Testis (tissue), 3 donors: ENCODE data around the gene TNPO2. TPM values are rescaled to one million over a fixed set of nuclear protein-coding genes. Genes with fewer than 3 reads are reported as not detected.
"Not testable (repeated sequence)": the region's sequence is repeated elsewhere in the genome, so short reads cannot be mapped to it uniquely, and the experiment has no call there.

Experiments used
- DNase-seq: peaks from one replicate; pipeline ENCODE4 v3.0.0-alpha.2; 2019
- H3K27ac ChIP-seq, 2 donors: fragments of 200-600 bp; sonication (generic); one replicate each; pipeline ENCODE4 v1.5.1; 2019
- H3K27me3 ChIP-seq: fragments of 200-600 bp; sonication (generic); one replicate; pipeline ENCODE4 v1.5.1; 2019
- H3K36me3 ChIP-seq: fragments of 200-600 bp; sonication (generic); one replicate; pipeline ENCODE4 v1.5.1; 2017; ENCODE audit warnings: low read depth; ENCODE audit errors: missing control alignments
- H3K4me1 ChIP-seq: fragments of 200-600 bp; sonication (generic); one replicate; pipeline ENCODE4 v1.5.1; 2019
- H3K4me3 ChIP-seq, 2 donors: fragments of 200-600 bp; sonication (generic); one replicate each; pipeline ENCODE4 v1.5.1; 2017 to 2019
- H3K9me3 ChIP-seq: fragments of 200-600 bp; sonication (generic); one replicate; pipeline ENCODE4 v1.5.1; 2017
- POLR2A ChIP-seq: fragments of 450-650 bp; IDR thresholded peaks from one replicate; pipeline ENCODE4 v1.6.1; 2017; ENCODE audit warnings: antibody characterized with exemption, mild to moderate bottlenecking, moderate library complexity
- WGBS, 2 donors: methylation state at CpG; one replicate each; pipeline ENCODE4 v1.1.5; 2018; 5-methylcytosine and 5-hydroxymethylcytosine counted together
- intact Hi-C: fragments of 100-400 bp; cut with DNase I; formaldehyde crosslinking; loops from one replicate; pipeline ENCODE4 v1.15.1; 2023; ENCODE audit warnings: low total_unique reads
- polyA plus RNA-seq: library from polyadenylated mRNA; stranded (reverse); fragments of 350-450 nt; fragmentation: Illumina TruSeq; extraction: RNeasy Lipid Tissue Mini Kit (QIAGEN cat#74804); gene quantifications from one replicate; pipeline ENCODE4 v1.2.3, GENCODE V29; 2014; ENCODE audit warnings: low read depth, low replicate concordance; ENCODE audit not compliant: insufficient read depth
- total RNA-seq, 2 donors: library from RNA; depleted of rRNA; stranded (reverse); fragments of >200 nt; gene quantifications; one replicate each; pipeline ENCODE4 v1.2.3, GENCODE V29; 2016
- TF ChIP-seq, protein P1 (sequence below), 3 experiments: fragments of 450-650 bp in 2 of 3; fragments of 200-600 bp in 1 of 3; sonication (generic) in 1 of 3; IDR thresholded peaks; one replicate each; pipeline ENCODE4 v1.5.1; 2016 to 2019; ENCODE audit warnings: antibody characterized with exemption in 3 of 3, mild to moderate bottlenecking in 2 of 3, moderate library complexity in 1 of 3

Gene TNPO2
- total and polyA plus RNA-seq, 3 donors from 2014 or later = 103 to 129 (median 110) TPM

DNA sequence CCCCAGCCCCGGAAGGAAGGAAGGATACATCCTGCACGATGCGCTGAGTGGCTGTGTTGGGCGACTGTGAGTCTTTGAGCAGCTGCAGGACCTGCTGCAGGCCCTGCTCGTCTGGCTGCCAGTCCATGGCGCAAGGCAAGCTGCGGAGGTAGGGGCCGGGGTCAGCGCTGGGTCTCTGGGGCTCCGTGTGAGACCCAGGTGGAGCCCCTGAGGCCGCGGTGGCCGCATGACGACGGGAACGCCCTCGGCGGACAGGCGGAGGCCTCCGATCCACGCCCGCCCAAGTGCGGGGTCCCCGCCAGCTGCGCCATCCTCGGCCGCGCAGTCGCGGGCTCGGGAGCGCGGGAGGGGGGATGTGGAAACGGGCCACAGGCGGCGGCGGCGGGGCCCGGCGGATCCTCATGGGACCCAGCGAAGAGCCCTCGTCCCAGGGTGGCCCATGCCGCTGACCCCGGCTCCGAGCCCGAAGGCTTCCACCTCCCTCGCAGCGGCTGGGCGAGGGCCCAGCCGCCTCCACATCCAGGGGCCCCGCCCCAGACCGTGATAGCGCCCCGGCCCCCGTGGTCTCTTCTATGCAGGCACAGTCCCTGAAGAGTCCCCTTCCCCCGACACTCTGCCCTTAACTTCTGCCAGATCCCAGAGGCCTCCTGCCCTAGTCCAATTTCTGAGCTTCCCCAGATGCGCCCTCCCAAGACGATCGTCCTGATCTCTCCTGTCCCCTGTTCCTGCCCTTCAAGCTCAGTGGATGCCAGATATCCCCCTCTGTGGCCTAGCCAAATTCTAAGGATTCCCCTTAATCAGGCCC is 2.7 kb downstream of the TNPO2 start:
- H3K27ac ChIP-seq = peak overlapping the region; percentile 88 to 95
- H3K4me1 ChIP-seq = peaks cover 22% of the 10 kb centered on the region
- H3K27me3 ChIP-seq = no peaks in the 10 kb centered on the region
- WGBS, 2 donors = 2 to 4% methylated on average over 14 to 52 of the region's 59 CpGs
- peak overlapping the region; percentile 75 to 78 for H3K4me3 ChIP-seq
- H3K9me3 ChIP-seq = no peaks in the 10 kb centered on the region
- no peaks in the 10 kb centered on the region for H3K36me3 ChIP-seq
- TF ChIP-seq, protein P1, sequence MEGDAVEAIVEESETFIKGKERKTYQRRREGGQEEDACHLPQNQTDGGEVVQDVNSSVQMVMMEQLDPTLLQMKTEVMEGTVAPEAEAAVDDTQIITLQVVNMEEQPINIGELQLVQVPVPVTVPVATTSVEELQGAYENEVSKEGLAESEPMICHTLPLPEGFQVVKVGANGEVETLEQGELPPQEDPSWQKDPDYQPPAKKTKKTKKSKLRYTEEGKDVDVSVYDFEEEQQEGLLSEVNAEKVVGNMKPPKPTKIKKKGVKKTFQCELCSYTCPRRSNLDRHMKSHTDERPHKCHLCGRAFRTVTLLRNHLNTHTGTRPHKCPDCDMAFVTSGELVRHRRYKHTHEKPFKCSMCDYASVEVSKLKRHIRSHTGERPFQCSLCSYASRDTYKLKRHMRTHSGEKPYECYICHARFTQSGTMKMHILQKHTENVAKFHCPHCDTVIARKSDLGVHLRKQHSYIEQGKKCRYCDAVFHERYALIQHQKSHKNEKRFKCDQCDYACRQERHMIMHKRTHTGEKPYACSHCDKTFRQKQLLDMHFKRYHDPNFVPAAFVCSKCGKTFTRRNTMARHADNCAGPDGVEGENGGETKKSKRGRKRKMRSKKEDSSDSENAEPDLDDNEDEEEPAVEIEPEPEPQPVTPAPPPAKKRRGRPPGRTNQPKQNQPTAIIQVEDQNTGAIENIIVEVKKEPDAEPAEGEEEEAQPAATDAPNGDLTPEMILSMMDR (IDR thresholded peaks at IDR 0.05) = no peak
- no peak for TF ChIP-seq POLR2A
- peak; percentile 47 for DNase-seq
- intact Hi-C loops = no loop called here

DNA sequence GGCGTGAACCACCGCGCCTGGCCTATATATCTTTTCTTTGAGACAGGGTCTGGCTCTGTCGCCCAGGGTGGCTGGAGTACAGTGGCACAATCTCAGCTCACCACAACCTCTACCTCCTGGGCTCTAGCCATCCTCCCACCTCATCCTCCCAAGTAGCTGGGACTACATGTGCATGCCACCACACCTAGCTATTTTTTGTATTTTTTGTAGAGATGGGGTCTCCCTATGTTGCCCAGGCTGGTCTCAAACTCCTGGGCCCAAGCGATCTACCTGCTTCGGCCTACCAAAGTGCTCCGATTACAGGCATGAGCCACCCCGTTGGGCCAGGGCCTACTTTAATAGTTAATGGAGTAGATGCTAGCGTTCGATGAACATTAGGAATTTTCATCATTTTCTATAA is 3.4 kb downstream of the TNPO2 start:
- Histone ChIP-seq H3K4me3 (peak overlapping the region; percentile 75 to 78), H3K27ac (peak overlapping the region; percentile 88 to 95), H3K36me3 (no peaks in the 10 kb centered on the region), H3K27me3 (no peaks in the 10 kb centered on the region), H3K9me3 (no peaks in the 10 kb centered on the region), H3K4me1 (peaks cover 22% of the 10 kb centered on the region)
- no peak for TF ChIP-seq POLR2A
- TF ChIP-seq, protein P1 (IDR thresholded peaks at IDR 0.05) = no peak
- no peak for DNase-seq
- 65 to 71% methylated on average over 10 of the region's 10 CpGs for WGBS, 2 donors
- intact Hi-C loops = no loop called here

DNA sequence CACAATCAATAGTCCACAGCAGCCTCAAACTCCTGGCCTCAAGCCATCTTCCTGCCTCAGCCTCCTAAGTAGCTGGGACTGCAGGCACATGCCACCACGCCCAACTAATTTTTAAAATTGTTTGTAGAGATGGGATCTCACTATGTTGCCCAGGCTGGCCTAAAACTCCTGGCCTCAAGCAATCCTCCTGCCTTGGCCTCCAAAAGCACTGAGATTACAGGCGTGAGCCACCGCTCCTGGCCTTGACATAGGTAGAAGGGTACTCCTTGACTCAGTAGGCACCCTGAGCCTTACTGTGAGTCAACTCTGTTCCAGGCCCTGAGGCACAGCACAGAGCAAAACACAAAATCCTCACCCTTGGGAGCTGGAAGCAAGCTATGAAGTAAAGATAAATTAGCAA is 7.8 kb downstream of the TNPO2 start:
- 89 to 90% methylated on average over 3 of the region's 3 CpGs for WGBS, 2 donors
- DNase-seq = no peak
- Histone ChIP-seq H3K9me3 (no peaks in the 10 kb centered on the region), H3K4me3 (no peak overlapping the region), H3K4me1 (peaks cover 8% of the 10 kb centered on the region), H3K27ac (no peak overlapping the region), H3K36me3 (peaks cover 3% of the 10 kb centered on the region), H3K27me3 (no peaks in the 10 kb centered on the region)
- TF ChIP-seq, protein P1 (IDR thresholded peaks at IDR 0.05) = no peak
- no peak for TF ChIP-seq POLR2A
- intact Hi-C loops = no loop called here

DNA sequence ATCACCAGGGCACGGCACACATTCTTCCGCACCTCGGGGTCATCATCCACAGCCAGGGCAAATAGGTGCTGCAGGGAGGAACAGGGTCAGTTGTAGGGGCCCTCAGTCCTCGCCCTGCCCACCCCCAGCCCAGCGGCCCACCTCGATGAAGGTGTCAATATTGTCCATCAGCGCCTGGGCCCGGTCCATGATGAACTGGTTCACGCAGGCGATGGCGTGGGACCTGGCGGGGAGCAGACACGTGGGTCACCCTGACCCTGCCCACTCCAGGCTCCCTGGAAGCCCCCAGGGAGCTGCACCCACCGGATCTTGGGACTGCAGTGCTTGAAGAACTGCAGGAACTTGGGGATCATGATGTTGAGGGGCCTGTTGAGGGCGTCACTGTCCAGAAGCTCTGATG is 8.6 kb downstream of the TNPO2 start:
- 89% methylated on average over 15 of the region's 15 CpGs; no CpG with 5 or more reads in 1 of the 2 donors for WGBS, 2 donors
- H3K4me3 ChIP-seq = no peak overlapping the region
- peaks cover 3% of the 10 kb centered on the region for H3K36me3 ChIP-seq
- peaks cover under 1% of the 10 kb centered on the region for H3K4me1 ChIP-seq
- intact Hi-C loops = no loop called here
- no peaks in the 10 kb centered on the region for H3K9me3 ChIP-seq
- no peak for DNase-seq
- TF ChIP-seq, protein P1 (IDR thresholded peaks at IDR 0.05) = no peak
- TF ChIP-seq POLR2A = no peak
- no peaks in the 10 kb centered on the region for H3K27me3 ChIP-seq
- H3K27ac ChIP-seq = no peak overlapping the region

- intact Hi-C loops, H3K27me3 ChIP-seq, H3K4me3 ChIP-seq, H3K4me1 ChIP-seq, H3K27ac ChIP-seq, H3K9me3 ChIP-seq, DNase-seq, H3K36me3 ChIP-seq: not testable (repeated sequence)
- WGBS, 2 donors = 93 to 95% methylated on average over 9 of the region's 9 CpGs
Observed at GRCh38 chr19:12713304-12713703, 10.4 kb downstream of the TNPO2 start.
